ENCODE results near the gene NUP54.

NUP54 gene

DNA sequence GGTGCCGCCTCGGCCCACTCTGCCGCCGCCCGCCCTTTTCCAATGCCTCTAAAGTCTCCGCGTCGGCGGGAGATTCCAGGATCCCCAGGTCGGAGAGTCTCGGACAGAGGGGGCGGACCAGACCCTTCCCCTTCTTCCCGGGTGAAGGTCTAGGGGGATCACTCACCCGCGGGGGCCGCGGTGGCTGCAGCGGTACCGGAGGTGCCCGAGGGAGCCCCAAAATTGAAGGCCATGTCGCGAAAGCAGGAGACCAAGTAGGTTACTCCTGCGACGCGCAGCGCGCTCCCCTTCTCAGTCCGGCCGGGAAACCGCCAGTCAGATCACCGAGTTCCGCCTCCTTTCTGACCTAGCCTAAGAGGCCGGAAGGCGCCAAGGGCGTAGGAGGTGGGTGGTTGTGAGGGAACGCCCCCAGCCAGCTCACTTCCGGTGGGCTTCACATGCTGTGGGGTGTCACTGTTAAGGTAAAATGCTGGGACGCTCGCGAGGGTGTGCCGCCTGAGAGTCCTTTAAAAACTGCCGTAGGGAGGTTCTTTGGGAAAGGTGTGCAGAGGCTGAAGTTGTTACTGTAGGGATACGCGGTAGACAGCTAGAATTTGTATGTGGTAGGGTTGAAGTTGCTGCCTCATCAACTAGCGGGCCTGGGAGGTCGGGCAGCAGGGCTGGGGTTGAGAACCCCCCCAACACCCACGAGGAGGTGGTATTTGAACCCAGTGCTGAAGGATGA is at the start of gene NUP54:
NUP54 (minus strand) TSS at position 256 of the 724 bp plus-strand sequence; CDS start at position 233, 23 bp downstream.
- peak; percentile 93 for DNase-seq (ENCODE audit: low read depth)

DNA sequence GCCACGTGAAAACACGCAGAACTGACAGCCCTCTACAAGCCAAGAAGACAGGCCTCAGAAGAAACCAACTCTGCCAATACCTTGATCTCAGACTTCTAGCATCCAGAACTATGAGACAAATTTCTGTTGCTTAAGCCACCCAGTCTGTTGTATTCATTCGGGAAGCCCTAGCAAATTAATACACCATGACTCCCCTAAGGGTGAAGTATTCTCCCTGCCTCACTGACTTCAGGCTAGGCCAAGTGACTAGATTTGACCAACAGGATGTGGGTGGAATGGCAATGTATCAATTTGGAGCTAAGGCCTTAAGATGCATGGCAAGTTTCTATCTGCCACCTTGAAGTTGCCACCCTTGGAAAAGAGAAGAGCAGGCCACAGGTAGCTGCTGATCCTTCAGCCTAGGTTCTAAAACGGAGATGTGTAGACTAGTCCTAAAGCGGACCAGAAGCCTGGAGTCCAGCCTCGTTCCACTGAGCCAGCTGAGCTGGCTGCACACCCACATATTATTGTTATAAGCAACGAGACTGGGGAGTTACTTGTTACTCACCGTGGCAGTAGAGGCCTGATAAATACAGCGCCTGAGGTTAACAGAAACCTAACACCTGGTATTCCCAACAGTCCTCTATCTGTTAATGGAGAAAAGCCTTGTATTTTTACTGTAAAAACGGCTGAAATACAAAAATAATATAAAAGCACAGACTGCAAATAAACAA is 49.0 kb upstream of the NUP54 start:
- DNase-seq (ENCODE audit: low read depth), result no peak

DNA sequence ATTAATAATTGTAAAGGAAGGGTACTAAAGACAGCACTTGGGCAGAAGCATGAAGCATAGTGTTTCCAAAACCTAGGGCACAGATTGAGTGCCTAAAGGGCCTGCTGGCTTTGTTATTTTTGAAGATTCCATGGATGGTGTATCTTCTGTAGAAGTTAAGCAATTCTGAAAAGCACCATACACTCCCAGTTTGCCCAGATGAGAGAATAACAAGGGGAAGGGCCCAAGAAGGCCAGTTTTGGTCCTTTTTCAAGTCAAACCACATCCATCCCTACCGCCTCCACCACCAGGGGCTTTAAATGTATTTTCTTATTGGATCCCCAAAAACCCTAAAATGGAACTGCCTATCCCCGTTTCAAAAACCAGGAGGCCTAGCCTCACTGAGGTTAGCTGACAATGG is 48.2 kb upstream of the NUP54 start:
- DNase-seq (ENCODE audit: low read depth), result no peak

GRCh38 chr4:76195326-76195725 is 47.1 kb upstream of the NUP54 start:
- DNase-seq (ENCODE audit: low read depth), result no peak

DNA sequence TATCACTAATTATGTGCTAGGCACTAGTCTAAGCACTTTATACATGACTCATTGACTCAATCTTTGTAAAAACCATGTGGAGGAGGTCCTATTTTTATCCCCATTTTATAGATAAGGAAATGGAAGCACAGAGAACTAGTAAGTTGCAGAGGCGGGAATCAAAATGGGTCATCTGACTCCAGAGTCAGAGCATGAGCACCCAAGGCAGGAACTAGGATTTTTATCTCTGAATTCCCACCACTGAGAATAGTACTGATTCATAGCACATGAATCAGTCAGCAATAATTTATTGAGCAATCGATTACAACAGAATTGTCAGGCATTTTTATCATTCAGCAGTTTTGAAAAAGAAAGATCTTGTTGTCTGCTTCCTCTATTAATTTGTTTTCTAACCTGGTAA is 46.1 kb upstream of the NUP54 start:
- no peak for DNase-seq (ENCODE audit: low read depth)

DNA sequence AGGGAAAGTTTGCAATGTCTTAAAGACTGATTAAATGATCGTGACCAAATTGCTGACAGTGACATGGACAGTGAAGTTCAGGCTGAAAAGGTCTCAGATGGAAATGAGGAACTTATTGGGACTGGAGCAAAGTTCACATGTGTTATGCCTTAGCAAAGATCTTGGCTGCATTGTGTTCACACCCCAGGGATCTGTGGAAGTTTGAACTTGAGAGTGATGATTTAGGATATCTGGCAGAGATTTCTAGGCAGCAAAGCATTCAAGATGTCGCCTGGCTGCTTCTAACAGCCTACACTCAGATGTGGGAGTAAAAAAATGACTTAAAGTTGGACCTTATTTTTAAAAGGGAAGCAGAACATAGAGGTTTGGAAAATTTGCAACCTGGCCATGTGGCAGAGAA is 44.0 kb upstream of the NUP54 start:
- no peak for DNase-seq (ENCODE audit: low read depth)

- DNase-seq (ENCODE audit: low read depth), result no peak
Measured at GRCh38 chr4:76188557-76188956, 40.4 kb upstream of the NUP54 start.

DNA sequence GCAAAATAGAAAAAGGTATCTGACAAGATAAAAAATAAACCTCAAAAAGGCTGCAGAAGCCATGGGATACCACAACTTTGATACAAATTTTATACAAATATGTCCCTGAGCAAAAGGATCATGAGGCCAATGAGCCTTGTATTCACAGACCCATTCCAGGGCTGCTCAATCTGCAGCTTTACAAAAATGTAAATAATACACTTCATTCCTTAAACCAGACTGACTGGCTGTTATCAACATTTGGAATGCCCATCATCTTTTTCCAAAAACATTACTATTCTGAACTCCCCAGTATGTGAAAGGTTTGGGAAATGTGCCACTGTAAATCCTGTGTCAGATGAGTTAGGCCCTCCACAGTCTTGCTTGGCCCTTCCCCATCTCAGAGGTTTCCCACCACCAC is 40.0 kb upstream of the NUP54 start:
- DNase-seq (ENCODE audit: low read depth), result no peak

GRCh38 chr4:76187152-76187551 is 39.0 kb upstream of the NUP54 start:
- no peak for DNase-seq (ENCODE audit: low read depth)

GRCh38 chr4:76182463-76182862 is 34.3 kb upstream of the NUP54 start:
- DNase-seq (ENCODE audit: low read depth), result no peak

DNA sequence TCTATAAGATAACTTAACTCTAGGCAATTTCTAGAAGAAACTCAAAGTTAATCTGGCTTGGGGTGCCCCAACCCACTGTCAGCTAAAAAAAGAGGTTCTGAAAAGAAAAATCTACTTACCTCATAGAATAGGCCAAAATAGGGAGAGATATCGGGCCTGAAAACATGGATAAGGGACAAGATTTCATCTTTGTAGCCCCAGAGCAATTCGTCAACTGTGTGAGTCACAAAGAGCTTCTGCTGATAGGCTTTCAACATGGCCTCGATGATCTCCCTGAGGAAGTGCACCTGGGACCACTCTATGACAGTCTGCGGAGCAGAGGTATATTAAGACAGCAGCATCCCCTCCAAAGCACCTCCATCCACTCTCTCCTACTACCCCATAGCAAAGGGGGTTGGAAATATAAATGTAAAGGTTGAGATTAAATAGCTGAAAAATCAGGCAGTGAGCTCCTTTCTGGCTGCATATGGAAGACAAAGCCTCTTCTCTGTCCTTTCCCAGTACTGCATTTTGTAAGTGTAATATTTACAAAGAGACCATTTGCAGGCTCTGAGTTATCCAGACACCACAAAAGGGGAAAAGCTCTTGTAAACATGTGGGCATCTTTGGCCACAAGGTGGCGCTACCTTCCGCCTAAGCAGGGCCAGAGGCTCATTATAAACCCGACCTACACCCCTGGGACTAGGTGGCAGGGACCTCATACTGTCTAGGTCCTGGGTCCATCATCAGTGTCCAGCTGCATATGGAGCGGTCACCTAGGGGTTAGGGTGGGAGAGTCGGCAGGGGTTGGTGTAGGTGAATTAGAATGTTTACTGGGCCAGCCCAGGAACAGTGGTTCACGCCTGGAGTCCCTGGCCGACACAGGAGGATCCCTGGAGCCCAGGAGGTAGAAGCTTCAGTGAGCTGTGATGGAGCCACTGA is 31.5 kb upstream of the NUP54 start:
- peak; percentile 64 for DNase-seq (ENCODE audit: low read depth)

DNA sequence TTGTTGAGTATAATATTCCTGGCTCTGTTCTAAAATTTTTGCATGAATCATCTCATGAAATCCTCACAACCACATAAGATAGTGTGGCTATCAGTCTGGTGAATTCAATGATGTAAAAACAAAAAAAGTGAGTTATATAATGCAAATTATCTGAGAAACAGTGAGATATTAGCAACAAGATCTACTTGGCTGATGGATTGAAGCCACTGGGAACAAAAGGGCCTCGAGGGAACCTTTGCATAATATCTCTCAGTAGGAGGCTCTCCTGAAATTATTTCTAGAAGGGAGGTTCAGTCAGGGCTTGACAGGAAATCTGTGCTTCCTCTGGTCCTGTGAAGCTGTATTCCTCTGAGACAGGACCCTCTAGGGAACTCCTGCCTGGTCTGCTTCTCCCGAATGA is 30.1 kb upstream of the NUP54 start:
- DNase-seq (ENCODE audit: low read depth), result no peak

DNA sequence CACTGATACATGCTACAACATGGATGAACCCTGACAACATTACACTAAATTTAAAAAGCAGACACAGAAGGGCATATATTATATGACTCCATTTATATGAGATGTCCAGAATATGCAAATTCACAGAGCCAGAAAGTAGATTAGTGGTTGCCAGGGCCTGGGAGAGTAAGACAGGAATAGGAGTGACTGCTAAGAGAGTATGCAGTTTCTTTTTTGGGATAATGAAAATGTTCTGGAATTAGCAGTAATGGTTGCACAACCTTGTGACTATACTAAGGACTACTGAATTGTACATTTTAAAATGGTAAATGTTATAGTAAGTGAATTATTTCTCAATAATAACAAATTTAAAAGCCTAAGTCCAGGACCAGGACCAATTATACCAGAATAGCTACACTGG is 29.5 kb upstream of the NUP54 start:
- DNase-seq (ENCODE audit: low read depth), result no peak

DNA sequence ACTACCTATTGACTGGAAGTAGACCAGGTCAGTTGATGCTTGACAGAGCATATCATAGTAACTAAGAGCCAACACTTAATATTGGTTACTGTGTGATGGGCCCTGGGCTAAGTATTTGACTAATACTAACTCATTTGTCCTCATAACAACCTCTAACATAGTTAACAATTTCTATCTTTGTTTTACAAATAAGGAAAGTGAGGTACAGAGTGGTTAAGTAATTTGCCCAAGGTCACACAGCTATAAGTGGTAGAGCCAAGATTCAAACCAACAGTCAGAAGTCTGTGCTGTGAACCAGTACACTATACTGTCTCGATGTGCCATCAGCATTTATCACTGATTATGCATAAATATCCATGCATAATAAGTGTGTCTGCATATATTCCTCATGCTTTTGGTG is 27.1 kb upstream of the NUP54 start:
- no peak for DNase-seq (ENCODE audit: low read depth)

DNA sequence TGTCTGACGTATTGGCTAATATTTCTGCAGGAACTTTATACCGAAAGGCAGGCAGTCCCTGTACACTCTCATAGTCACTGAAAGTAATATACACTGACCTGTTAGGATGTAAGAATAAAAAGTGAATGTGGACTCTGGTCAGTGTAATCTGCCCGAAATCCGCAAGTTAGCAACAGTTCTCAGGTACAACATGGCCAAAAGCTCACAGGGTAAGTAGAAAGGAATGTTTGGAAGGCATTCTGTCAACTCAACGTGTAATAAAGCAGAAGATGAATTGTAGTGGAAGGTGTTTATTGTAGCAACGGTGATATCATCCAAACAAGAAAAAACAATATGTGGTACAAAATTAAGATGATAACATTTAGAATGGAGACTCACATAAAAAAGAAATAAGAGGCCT is 26.0 kb upstream of the NUP54 start:
- DNase-seq (ENCODE audit: low read depth), result no peak

DNA sequence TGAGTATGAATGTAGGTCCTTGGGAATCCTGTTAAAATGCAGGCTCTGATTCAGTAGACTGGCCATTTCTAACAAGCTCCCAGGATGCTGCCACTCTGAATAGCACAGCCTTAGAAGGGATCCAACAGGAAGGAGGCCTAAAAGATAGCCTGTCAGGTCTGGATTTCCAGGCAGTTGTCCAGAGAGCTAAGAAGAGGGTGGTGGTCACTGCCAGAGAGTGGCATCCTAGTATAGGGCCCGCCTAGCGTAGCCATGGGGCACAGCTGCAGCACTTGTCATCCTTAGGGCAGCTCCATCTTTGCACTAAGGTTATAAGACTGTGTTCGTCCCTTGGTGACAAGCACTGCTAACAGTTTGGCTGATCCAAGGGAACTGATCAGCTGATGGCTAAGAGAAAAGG is 20.5 kb upstream of the NUP54 start:
- no peak for DNase-seq (ENCODE audit: low read depth)

GRCh38 chr4:76166480-76166879 is 18.3 kb upstream of the NUP54 start:
- DNase-seq (ENCODE audit: low read depth), result no peak

DNA sequence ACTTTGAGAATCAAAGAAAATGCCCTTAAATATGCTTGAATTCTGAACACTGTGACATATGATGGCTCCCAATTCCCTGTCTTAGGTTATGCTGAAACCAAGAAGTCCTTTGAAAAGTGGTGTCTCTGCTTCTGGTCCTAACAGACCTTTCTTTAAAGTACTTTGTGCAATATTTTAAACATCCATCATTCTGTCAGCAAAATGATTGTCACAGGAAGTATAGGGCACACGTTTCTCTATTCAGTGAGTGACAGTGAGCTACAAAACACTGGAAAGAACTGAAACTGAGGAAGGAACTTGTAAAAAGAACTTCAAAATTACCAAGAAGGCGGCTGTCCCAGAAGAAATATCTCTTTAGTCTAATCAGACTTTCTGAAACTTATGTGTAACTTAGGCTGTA is 12.2 kb upstream of the NUP54 start:
- no peak for DNase-seq (ENCODE audit: low read depth)

DNA sequence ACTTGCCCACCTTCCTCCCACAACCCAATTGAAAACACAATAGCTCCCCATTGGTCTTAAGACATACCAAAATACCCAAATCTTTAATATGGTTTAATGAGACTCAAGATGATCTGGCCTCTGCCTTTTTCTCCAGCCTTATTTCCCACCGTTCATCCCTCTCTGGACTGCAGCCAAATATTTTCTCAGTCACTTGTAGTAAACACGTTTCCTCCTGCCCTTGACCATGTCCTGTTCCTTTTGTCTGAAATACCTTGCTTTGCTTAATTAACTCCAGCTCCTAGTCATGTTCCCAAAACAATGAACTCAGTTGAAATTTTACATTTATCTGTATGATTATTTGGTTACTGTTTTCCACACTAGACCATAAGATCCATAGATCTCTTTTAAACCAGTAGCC is 8.4 kb upstream of the NUP54 start:
- DNase-seq (ENCODE audit: low read depth), result no peak

- DNase-seq (ENCODE audit: low read depth), result no peak
Measured at GRCh38 chr4:76155979-76156378, 7.8 kb upstream of the NUP54 start.

DNA sequence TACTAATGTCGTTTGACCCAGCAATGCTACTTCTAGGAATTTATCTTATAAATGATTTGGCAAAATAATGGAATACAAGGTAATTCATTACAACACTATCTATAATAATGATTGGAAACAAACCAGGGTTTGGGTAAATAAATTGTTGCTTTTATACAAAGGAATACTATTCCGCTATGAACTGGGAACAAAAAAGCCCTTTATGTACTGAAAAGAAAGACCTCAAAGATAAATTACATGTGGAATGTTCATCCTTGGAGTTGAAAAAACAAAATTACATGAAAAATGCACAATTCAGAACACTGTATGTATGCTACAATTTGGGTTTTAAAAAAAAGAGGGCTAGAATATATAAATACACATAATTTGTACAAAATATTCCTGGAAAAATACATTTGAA is 5.2 kb upstream of the NUP54 start:
- no peak for DNase-seq (ENCODE audit: low read depth)

DNA sequence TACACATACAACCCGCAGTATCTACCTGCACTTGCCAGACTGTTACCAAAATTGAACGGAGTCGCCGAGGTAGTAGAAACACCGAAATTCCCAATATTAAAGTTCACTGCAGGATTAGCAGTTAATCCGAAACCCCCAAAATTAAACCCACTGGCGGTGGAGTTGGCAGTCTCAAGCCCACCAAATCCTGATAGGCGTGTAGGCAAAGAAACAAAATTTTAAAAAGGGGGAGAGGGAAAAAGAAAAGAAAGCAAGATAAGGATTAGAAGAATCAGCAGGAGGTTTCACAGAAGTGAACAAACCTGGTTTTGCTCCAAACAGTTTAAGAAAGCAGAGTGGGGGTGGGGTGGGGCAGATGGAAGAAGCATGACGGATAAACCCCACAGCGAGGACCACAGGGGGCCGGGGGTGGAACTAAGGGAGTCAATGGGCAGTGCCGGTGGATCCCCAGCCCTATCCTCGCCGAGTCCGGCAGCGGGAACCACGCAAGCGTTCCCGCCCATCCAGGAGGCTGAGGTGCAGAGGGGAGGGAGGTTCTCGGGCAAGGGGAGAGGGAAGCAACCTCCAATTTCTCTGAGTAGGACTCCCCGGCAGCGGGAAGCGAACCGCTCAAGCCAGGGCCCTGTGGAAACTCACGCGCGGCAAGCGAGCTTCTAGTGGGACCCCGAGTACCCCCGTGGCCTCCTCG is 599 bp downstream of the NUP54 start:
- peak; percentile 1 for DNase-seq (ENCODE audit: low read depth)
